GM12891 (cell line): ENCODE data around the gene DHRS13.

Experiments
- POLR2A ChIP-seq: IDR thresholded peaks from 2 replicates; pipeline ENCODE4 v1.6.1; 2011; ENCODE audit warnings: low read depth, low read length, control low read depth
- POLR2AphosphoS5 ChIP-seq: IDR thresholded peaks from 2 replicates; pipeline ENCODE4 v1.6.1; 2011; ENCODE audit warnings: low read depth, low read length, control low read depth
- TAF1 ChIP-seq: IDR thresholded peaks from 2 replicates; pipeline ENCODE4 v1.6.1; 2011; ENCODE audit warnings: low read depth, low read length, control low read depth

GRCh38 chr17:28892024-28892423, 10.9 kb downstream of the DHRS13 start:
- TF ChIP-seq POLR2AphosphoS5 (no peak), TAF1 (no peak), POLR2A (no peak)
